K562 (cell line): ENCODE data around the gene CAPRIN2. TPM values are rescaled to one million over a fixed set of nuclear protein-coding genes. Genes with fewer than 3 reads are reported as not detected.

ENCODE experiments used
- E2F4 ChIP-seq: sonication (generic); formaldehyde crosslinking; IDR thresholded peaks from 2 replicates; pipeline ENCODE4 v1.8.0; 2022; ENCODE audit warnings: mild to moderate bottlenecking, low read depth, missing genetic modification reagents
- MAFK ChIP-seq: IDR thresholded peaks from 2 replicates; pipeline ENCODE4 v1.6.1; 2011; ENCODE audit warnings: low read length, improper control_type of control experiment
- MNT ChIP-seq, 2 experiments: fragments of 450-650 bp; conservative IDR thresholded peaks; 2 replicates each; pipeline ENCODE4 v1.6.1; 2017; ENCODE audit warnings: mild to moderate bottlenecking in 2 of 2, moderate library complexity in 2 of 2
- TSHZ1 ChIP-seq: fragments of 250-450 bp; sonication (Bioruptor Pico); IDR thresholded peaks from 2 replicates; pipeline ENCODE4 v1.4.0; 2020; ENCODE audit warnings: mild to moderate bottlenecking, moderate library complexity
- WHSC1 ChIP-seq: IDR thresholded peaks from one replicate; pipeline ENCODE4 v1.6.1; 2012; ENCODE audit warnings: low read length, control low read depth, inconsistent platforms
- ZNF398 ChIP-seq: fragments of 250-450 bp; sonication (Bioruptor Pico); IDR thresholded peaks from 2 replicates; pipeline ENCODE4 v1.8.0; 2021; ENCODE audit warnings: moderate library complexity, mild to moderate bottlenecking, inconsistent platforms
- ZNF551 ChIP-seq: fragments of 250-450 bp; sonication (Bioruptor Pico); IDR thresholded peaks from 2 replicates; pipeline ENCODE4 v1.5.0; 2021; ENCODE audit warnings: mild to moderate bottlenecking, moderate library complexity
- polyA plus RNA-seq, 8 experiments: library from polyadenylated mRNA; depleted of rRNA in 4 of 8; stranded (reverse) in 5 of 8; unstranded in 3 of 8; fragments of >200 nt; fragmentation: Nextera tagmentation in 2 of 8; fragmentation: Illumina TruSeq in 1 of 8; extraction: Ambion mirVana in 2 of 8; extraction: Trizol in 1 of 8; gene quantifications; 2 replicates each; pipeline versions ENCODE4 v1.2.1 to v1.2.3, GENCODE V29; 2011 to 2014; ENCODE audit warnings: inconsistent platforms in 1 of 8, missing spikeins in 1 of 8
- total RNA-seq, 7 experiments: library from RNA; depleted of rRNA in 6 of 7; stranded (reverse); fragments of >200 nt in 6 of 7; fragmentation: Illumina TruSeq in 2 of 7; extraction: Trizol in 2 of 7; gene quantifications; 2 replicates each; pipeline versions ENCODE4 v1.2.1 to v1.2.3, GENCODE V29; 2011 to 2021; ENCODE audit warnings: low replicate concordance in 1 of 7

CAPRIN2 gene
- total and polyA plus RNA-seq, 9 of the 15 experiments (the other 6 are each of a cell fraction or from before 2014, with no cell fraction given) = 2.3 to 14.5 (median 8.9) TPM

GRCh38 chr12:30732954-30733637, 21.7 kb downstream of the CAPRIN2 start (continued):
- TF ChIP-seq TSHZ1 (CRISPR knock-in tag) (no peak), ZNF398 (CRISPR knock-in tag) (no peak), ZNF551 (CRISPR knock-in tag) (no peak), MNT (conservative IDR thresholded peaks at IDR 0.05) (no peak), WHSC1 (no peak), MAFK (no peak), E2F4 (CRISPR knock-in tag) (no peak)
- TF ChIP-seq, all 486 proteins: peak for 0
